ENCODE results near the gene TRIM31.
"Not testable (repeated sequence)": the region's sequence is repeated elsewhere in the genome, so short reads cannot be mapped to it uniquely, and the experiment has no call there.

The TRIM31 gene

DNA sequence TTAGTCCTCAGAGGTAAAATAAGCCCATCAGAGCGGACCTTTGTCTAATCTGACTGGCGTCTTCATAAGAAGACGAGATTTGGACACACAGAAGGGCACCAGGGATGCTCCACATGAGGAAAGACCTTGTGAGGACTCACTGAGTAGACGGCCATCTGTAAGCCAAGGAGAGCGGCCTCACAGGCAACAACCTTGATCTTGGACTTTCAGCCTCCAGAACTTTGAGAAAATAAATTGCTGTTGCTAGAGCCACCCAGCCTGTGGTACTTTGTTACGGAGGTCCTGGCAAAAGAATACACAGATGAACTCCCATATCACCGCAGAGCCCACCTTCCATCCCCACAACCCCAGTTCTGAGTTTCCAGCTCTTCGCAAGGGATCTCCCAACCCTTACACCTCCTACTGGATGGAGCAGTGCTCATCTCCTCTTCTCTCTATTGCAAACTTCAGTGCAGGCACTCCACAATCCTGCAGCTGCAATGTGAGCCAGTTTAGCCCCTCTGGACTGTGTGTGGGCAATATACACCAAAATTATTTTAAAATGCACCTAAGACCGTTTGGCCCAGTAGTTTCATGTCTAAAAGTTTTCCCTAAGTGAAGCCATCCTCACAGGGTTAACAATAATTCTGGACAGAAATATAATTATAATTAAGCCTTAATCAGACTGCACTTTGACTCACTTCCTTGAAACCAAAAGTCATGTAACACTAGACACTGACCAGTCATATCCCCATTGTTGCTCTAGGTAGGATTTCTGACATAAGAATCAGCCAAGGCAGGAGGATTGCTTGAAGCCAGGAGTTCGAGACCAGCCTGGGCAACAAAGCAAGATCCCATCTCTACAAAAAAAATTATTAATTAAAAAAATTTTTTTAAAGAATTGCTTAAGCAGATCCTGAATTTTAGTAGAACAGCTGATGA is 8.8 kb upstream of the TRIM31 start:
- DNase-seq: no peak
- intact Hi-C loops (cut with DNase I): no loop called here

- intact Hi-C loops (cut with DNase I); DNase-seq: not testable (repeated sequence)
These were observed 5.8 kb upstream of the TRIM31 start for GRCh38 chr6:30118691-30119090.

DNA sequence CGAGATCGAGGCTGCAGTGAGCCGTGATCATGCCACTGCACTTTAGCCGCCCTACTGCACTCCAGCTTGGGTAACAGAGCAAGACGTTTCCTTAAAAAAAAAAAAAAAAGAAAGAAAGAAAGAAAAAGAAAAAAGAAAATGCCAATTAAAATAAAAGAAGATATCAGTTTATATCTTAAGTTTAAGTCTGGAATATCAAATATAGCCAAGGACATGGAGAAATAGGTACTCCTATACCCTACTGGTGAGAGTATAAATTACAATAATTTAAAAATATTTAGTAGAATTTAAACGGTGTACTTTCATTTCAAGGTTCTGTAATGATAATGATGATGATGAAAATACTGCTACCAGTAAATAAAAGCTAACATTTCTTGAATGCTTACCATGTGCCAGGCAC is 3.8 kb upstream of the TRIM31 start:
- intact Hi-C loops (cut with DNase I): no loop called here
- DNase-seq: no peak

DNA sequence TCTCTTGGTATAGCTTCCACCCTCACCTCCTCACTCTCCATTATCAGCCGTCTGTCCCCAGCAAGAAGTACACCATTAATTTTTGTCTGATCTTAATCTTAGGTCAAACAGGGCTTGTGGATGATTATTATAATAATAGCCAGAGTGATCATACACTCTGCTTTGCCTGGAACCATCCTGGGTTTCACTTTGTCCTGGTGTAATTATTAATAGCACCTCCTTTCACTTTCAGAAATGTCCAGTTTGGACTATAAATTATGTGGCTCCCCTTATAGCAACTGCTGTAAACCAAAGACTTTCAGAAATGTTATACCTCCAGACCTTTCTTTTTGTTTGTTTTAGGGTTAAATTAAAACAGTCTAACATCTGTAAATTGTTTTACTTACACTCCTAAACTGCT is 951 bp upstream of the TRIM31 start:
- intact Hi-C loops (cut with DNase I): no loop called here
- DNase-seq: no peak

GRCh38 chr6:30112402-30112994 is 392 bp downstream of the TRIM31 start:
- intact Hi-C loops (cut with DNase I): no loop called here
- DNase-seq: no peak

- intact Hi-C loops (cut with DNase I): no loop called here
- DNase-seq: no peak
These were observed 1.5 kb downstream of the TRIM31 start for GRCh38 chr6:30111266-30111856.

DNA sequence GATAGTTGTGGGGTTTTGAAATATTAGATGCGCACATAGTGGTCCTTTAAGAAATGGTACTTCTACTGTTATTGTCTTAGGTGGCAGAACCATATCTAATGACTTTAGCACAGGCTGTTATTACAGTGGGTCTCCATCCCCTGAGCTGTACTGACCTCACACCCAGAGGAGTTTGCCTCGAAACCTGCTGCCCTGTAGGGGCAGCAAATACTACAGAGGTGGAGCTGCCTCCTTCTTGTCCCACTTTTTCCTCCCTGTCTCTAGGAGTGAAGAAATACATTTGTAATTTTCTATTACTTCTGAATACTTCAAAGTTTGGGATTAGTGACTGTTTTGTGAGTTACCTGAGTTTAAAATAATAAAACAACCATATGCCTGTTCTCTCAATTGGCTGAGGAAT is 8.2 kb downstream of the TRIM31 start:
- DNase-seq: no peak
- intact Hi-C loops (cut with DNase I): loop anchor here (10.0 kb wide), 2 partner anchors 70 to 110 kb away; partner anchors contain the start of gene TRIM26

- DNase-seq: no peak
- intact Hi-C loops (cut with DNase I): loop anchor here (1.0 to 10.0 kb wide), 4 partner anchors 27 to 111 kb away; partner anchors contain the start of genes PPP1R11 and TRIM26
These were observed 9.1 kb downstream of the TRIM31 start for GRCh38 chr6:30103872-30104179.

- DNase-seq: peak; percentile 56 to 96 (median 82)
- intact Hi-C loops (cut with DNase I): loop anchor here (1.0 to 10.0 kb wide), 4 partner anchors 28 to 112 kb away; partner anchors contain the start of genes PPP1R11 and TRIM26
These were observed 9.7 kb downstream of the TRIM31 start for GRCh38 chr6:30102970-30103871.

DNA sequence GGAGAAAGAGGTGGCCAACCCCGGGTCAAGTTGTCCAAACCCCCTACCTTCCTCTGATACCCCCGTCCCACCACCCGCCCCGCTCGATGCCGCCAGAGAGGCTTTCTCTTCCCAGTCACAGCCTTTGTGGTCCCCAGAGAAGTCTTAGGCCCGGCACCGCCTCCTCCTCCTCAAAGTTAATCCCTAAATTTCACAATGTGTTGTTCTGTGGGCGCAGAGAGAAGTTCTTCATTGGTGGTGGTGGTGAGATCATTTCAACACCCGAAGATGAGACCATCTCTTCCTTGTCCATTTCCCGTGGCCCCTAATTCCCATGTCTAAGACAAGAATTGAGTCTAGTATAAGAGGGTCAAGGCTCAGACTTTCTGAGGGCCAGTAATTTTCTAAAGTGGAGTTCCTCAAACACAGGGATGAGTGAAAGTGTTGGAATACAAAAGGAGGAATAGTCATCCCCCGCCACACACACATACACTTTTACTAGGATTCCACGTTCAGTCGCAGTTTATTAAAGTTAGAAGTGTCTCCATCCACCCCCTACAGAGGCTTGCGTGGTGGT is 10.4 kb downstream of the TRIM31 start:
- intact Hi-C loops (cut with DNase I): loop anchor here (2.0 to 10.0 kb wide), 3 partner anchors 36 to 112 kb away; partner anchors contain the start of genes PPP1R11 and TRIM26
- no peak for DNase-seq

- peak; percentile 59 to 96 (median 77) for DNase-seq
- intact Hi-C loops (cut with DNase I): loop anchor here (2.0 to 10.0 kb wide), 3 partner anchors 35 to 113 kb away; partner anchors contain the start of genes PPP1R11 and TRIM26
These were observed 11.2 kb downstream of the TRIM31 start for GRCh38 chr6:30101444-30102413.

DNA sequence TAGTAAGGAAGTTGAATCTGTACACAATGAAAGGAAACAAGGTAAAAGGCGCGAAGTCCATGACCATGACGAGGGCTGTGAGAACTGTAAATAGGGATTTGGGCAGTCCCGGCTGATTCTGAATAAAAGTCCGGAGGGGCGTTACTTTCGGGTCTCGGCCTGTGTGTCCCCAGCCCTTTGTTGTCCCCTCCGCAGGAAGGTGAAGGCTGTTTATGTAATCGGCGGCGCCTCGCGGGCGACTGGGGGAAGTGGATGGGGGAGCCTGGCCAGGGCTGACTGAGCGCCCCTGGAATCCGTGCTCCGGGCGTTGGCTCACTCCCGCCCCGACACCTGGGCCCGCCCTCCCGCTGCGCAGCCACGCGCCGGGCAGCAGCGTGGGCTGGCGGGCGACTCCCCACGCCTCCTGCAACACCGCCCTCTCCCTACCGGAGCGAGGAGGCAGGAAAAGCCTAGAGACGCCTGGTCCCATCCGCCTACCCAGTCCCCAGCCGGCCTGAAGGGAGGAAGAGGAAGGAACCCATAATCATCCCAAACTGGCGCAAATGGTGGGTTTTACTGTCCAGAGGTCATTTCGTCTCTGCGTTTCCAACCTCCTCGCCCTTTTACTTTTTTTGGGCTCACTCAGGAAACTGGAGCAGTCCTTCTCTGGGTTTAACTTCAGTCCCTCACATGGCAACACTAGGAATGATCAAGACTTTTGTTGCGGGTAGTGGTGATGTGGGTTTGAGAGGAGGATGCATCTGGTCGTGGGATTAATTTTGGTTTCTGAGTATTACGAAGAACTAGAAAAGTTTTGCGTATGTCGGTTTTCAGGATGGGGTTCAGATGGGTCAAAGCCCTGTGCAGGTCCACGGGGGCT is 12.1 kb downstream of the TRIM31 start:
- intact Hi-C loops (cut with DNase I): loop anchor here (10.0 kb wide), 2 partner anchors 74 to 114 kb away; partner anchors contain the start of gene TRIM26
- DNase-seq: peak in 1 of 10 donors; percentile 73

DNA sequence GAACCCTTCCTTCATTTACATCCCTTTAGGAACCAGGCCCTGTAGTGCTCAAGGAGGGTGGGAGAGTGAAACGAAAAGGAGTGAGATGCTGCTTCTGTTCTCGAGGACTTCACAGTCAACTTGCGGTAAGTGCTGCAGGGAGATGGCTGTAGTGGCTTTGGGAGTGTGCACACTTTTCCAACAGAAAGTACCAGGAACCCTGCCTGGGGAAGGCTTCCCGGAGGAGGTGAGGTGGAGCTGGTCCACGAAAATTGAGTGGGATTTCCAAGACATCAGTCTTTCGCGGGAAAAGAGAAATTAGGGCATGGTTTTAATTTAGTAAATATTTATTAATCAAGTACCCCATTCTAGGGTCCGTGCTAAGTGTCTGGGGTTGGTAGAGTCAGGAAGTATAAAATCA is 12.7 kb downstream of the TRIM31 start:
- intact Hi-C loops (cut with DNase I): loop anchor here (10.0 kb wide), 2 partner anchors 75 to 115 kb away; partner anchors contain the start of gene TRIM26
- no peak for DNase-seq

- no peak for DNase-seq
- intact Hi-C loops (cut with DNase I): no loop called here
These were observed 14.8 kb downstream of the TRIM31 start for GRCh38 chr6:30097902-30098768.

DNA sequence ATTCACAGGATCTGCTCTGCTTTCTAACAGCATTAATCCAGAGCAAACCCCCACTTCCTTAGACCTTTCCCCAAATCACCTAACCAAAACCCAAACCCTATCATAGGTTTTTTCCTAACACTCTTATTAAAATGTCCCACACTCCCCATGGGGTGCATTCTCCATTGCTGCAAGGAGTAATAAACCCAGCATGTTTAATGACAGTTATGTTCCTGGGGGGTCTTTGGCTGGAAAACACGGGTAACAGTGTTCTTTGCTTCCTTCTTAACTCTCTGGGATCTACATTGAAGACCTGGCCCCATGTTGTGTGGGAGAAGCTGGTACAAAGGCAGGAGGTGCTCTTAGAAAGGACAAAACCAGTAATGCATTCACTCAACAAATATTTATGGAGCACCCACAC is 16.1 kb downstream of the TRIM31 start:
- intact Hi-C loops (cut with DNase I): no loop called here
- no peak for DNase-seq

DNA sequence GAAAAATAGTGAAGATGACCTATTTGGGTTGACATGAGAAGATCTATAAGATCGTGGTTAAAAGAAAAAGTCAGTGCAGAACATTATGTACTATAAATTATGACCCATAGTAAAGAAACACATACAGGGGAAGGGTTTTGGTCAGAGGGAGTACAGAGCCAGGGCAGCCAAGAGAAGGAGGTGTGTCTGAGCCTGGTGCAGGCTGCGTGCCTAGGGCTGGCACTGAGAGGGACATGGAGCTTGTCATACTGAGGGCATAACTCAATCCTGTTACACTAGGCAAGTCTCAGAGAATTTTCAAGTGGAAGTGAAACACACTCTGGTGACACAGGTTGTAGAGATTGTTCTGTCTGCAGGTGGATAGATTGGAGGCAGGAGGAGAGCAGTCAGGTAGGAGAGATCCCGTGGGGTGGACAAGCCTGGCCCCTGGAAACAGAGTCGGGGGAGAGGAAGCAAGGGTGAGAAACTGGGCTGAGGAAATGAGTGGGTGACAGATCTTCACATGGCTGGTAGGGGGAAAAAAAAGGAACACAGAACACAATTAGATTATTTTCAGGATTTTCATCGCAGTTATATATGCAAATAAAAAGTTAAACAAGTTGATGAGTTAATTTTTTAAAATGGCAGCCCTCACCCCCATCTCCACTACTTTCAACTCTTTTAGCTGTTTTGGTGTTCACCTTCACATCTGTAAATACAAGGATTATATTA is 18.8 kb downstream of the TRIM31 start:
- DNase-seq: no peak
- intact Hi-C loops (cut with DNase I): no loop called here

Measured in posterior cingulate gyrus (tissue), 11 donors.